Activated CD8-positive, alpha-beta T cell treated with anti-CD3 and anti-CD28 coated beads for 36 hours (primary cell): Measurements from ENCODE around the gene CDH2. TPM values are rescaled to one million over a fixed set of nuclear protein-coding genes. Genes with fewer than 3 reads are reported as not detected.

Source experiments
- ATAC-seq: fragments of 200-7000 bp; cut with Tn5 transposase; one replicate; pipeline ENCODE4 v1.10.0; 2021; ENCODE audit warnings: mild to moderate bottlenecking, moderate library complexity
- CTCF ChIA-PET: fragments of 350-600 bp; sonication (Branson Sonifier 250); formaldehyde crosslinking; loops from one replicate; lab custom pipeline; 2021; ENCODE audit warnings: antibody characterized with exemption; lab: Charles Lee
- POLR2A ChIA-PET: fragments of 350-600 bp; sonication (Branson Sonifier 250); formaldehyde crosslinking; loops from one replicate; lab custom pipeline; 2021; ENCODE audit warnings: antibody characterized with exemption; lab: Charles Lee
- DNase-seq: peaks from one replicate; pipeline ENCODE4 v3.0.0-alpha.2; 2020
- H3K27ac Mint-ChIP-seq: one replicate; pipeline ENCODE4 v1.8.0; 2021; ENCODE audit warnings: mild to moderate bottlenecking, mixed read lengths
- H3K27me3 Mint-ChIP-seq: one replicate; pipeline ENCODE4 v1.8.0; 2021; ENCODE audit warnings: mixed read lengths
- H3K36me3 Mint-ChIP-seq: one replicate; pipeline ENCODE4 v1.8.0; 2021; ENCODE audit warnings: low read depth, mixed read lengths
- H3K4me1 Mint-ChIP-seq: one replicate; pipeline ENCODE4 v1.8.0; 2021; ENCODE audit warnings: low read depth, mixed read lengths
- H3K4me3 Mint-ChIP-seq: one replicate; pipeline ENCODE4 v1.8.0; 2021; ENCODE audit warnings: mild to moderate bottlenecking, moderate library complexity, mixed read lengths
- H3K9me3 Mint-ChIP-seq: one replicate; pipeline ENCODE4 v1.8.0; 2021; ENCODE audit warnings: mixed read lengths
- CTCF ChIP-seq: fragments of 200-600 bp; IDR thresholded peaks from one replicate; pipeline ENCODE4 v1.8.0; 2022; ENCODE audit warnings: antibody characterized with exemption, mild to moderate bottlenecking
- intact Hi-C: fragments of 100-400 bp; cut with micrococcal nuclease; formaldehyde crosslinking; loops from one replicate; pipeline ENCODE4 v1.10.0; 2022
- total RNA-seq, 2 experiments: library from RNA; stranded (reverse); gene quantifications; one replicate each; pipeline ENCODE4 v1.2.3, GENCODE V29; 2021

The CDH2 gene
- total RNA-seq = under 1 TPM in 1 of 2 experiments, not detected in 1; 0.18 TPM

GRCh38 chr18:28176948-28177827, at the start of gene CDH2:
TSS of gene CDH2 (minus strand) at chr18:28177130. CDS start at chr18:28177022, 108 bp downstream.
- intact Hi-C loops = no loop called here
- H3K36me3 Mint-ChIP-seq = peaks cover 6% of the 10 kb centered on the region
- H3K9me3 Mint-ChIP-seq = no peaks in the 10 kb centered on the region
- CTCF ChIA-PET = no interaction called here
- H3K4me1 Mint-ChIP-seq = peaks cover 14% of the 10 kb centered on the region
- POLR2A ChIA-PET = no interaction called here
- no peak for TF ChIP-seq CTCF
- H3K27ac Mint-ChIP-seq = no peak within 1 kb of the TSS
- DNase-seq = peak; percentile 25
- peak; percentile 57 for ATAC-seq
- peak within 1 kb of the TSS; percentile 39 for H3K4me3 Mint-ChIP-seq
- peaks cover 37% of the 10 kb centered on the region for H3K27me3 Mint-ChIP-seq

- no peak for TF ChIP-seq CTCF
- no peaks in the 10 kb centered on the region for H3K36me3 Mint-ChIP-seq
These were observed 35.1 kb upstream of the CDH2 start for GRCh38 chr18:28212060-28212459.

DNA sequence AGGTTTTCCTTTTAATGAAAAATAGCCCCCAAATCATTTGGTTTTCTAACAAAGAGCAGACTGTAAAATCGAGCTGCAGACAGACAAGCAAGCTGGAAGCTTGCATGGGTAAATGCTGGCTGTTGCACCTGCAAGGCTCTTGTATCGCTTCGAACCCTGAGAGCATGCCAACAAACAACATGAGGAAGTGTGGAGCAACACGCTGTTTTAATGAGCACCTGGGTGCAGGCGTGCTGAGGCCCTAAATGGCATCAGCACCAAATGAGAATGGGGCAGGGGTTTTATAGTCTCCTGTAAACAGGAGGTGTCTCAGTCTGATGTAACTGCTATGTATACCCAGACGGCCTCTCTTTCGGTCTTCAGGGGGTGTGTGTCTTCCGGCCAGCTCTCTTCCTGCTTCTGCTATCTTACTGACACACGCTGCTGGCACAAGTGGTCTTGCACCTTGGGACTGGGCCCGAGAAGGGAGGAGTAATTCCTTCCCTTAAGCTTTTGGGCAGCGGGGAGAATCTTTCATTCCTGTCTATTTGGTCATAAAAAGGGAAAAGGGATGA, 31.9 kb upstream of the CDH2 start:
- Mint-ChIP-seq H3K4me1 (peaks cover 3% of the 10 kb centered on the region), H3K27ac (no peak overlapping the region), H3K4me3 (no peak overlapping the region), H3K36me3 (no peaks in the 10 kb centered on the region), H3K27me3 (no peaks in the 10 kb centered on the region), H3K9me3 (peaks cover 3% of the 10 kb centered on the region)
- intact Hi-C loops = no loop called here
- peak; percentile 1 for DNase-seq
- CTCF ChIA-PET = no interaction called here
- no peak for ATAC-seq
- POLR2A ChIA-PET = no interaction called here
- no peak for TF ChIP-seq CTCF

More at GRCh38 chr18:28212060-28212459, 35.1 kb upstream of the CDH2 start:
- H3K9me3 Mint-ChIP-seq = peaks cover 1% of the 10 kb centered on the region
- H3K27ac Mint-ChIP-seq = no peak overlapping the region
- intact Hi-C loops = no loop called here
- no peak overlapping the region for H3K4me3 Mint-ChIP-seq
- no peak for DNase-seq
- peaks cover 3% of the 10 kb centered on the region for H3K4me1 Mint-ChIP-seq
- CTCF ChIA-PET = no interaction called here
- H3K27me3 Mint-ChIP-seq = no peaks in the 10 kb centered on the region
- POLR2A ChIA-PET = no interaction called here
- no peak for ATAC-seq

GRCh38 chr18:28208268-28208667, 31.3 kb upstream of the CDH2 start:
- H3K9me3 Mint-ChIP-seq = peaks cover 3% of the 10 kb centered on the region
- H3K27ac Mint-ChIP-seq = no peak overlapping the region
- no peak for ATAC-seq
- ChIA-PET CTCF (no interaction called here), POLR2A (no interaction called here)
- no peaks in the 10 kb centered on the region for H3K36me3 Mint-ChIP-seq
- no peak for TF ChIP-seq CTCF
- no peaks in the 10 kb centered on the region for H3K27me3 Mint-ChIP-seq
- DNase-seq = no peak
- no peak overlapping the region for H3K4me3 Mint-ChIP-seq
- H3K4me1 Mint-ChIP-seq = peaks cover 3% of the 10 kb centered on the region
- intact Hi-C loops = no loop called here

DNA sequence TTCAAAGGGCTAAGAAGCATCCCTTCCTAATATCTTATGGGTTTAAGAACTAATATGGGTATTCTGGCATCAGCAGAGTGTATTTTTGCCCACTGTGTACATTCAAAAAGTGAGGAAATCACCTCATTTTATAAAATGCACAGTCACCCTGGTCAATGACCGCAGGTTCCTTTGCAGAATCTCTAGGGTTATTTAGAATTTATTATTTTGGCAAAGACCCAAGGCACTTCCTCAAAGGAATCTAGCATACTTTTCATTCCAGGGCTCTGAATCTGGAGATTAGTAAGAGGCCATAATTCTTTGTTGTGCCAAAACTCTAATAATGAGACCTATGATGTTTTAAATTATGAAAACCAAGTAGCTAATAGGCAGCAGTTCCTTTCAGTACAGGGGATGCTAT, 27.2 kb upstream of the CDH2 start:
- peaks cover 5% of the 10 kb centered on the region for H3K9me3 Mint-ChIP-seq
- DNase-seq = no peak
- ATAC-seq = no peak
- H3K4me1 Mint-ChIP-seq = peaks cover 3% of the 10 kb centered on the region
- CTCF ChIA-PET = no interaction called here
- H3K27ac Mint-ChIP-seq = no peak overlapping the region
- POLR2A ChIA-PET = no interaction called here
- intact Hi-C loops = no loop called here
- H3K4me3 Mint-ChIP-seq = no peak overlapping the region
- H3K36me3 Mint-ChIP-seq = no peaks in the 10 kb centered on the region
- TF ChIP-seq CTCF = no peak
- no peaks in the 10 kb centered on the region for H3K27me3 Mint-ChIP-seq
